Measurements from ENCODE around the gene GARRE1.

GARRE1 gene

GRCh38 chr19:34291235-34291634 lies 36.9 kb downstream of the GARRE1 start:
- DNase-seq (ENCODE audit: low read depth) = no peak

GRCh38 chr19:34295103-34295502 lies 40.7 kb downstream of the GARRE1 start:
- no peak for DNase-seq (ENCODE audit: low read depth)

- DNase-seq (ENCODE audit: low read depth) = no peak
Observed at GRCh38 chr19:34298891-34299520, 44.7 kb downstream of the GARRE1 start.

- DNase-seq (ENCODE audit: low read depth) = no peak
Observed at GRCh38 chr19:34299576-34299975, 45.2 kb downstream of the GARRE1 start.

GRCh38 chr19:34300380-34300779 lies 46.0 kb downstream of the GARRE1 start:
- no peak for DNase-seq (ENCODE audit: low read depth)

GRCh38 chr19:34300962-34301361 lies 46.6 kb downstream of the GARRE1 start:
- DNase-seq (ENCODE audit: low read depth) = no peak

Measured in stimulated activated CD4-positive, alpha-beta T cell treated with anti-CD3 and anti-CD28 coated beads, Interleukin-2, amount 100 ng/mL, for 4 hours (primary cell).